Nephron progenitor cell (in vitro differentiated cells): ENCODE measurements around the gene MAP3K4.
A peak's percentile ranks its signal among the peaks of the same experiment; 100 is the strongest.

Experiments used
- DNase-seq: peaks from one replicate; pipeline ENCODE4 v3.0.0; 2021
- H3K27ac Mint-ChIP-seq: 2 replicates; pipeline ENCODE4 v1.8.0; 2021; ENCODE audit warnings: mild to moderate bottlenecking, moderate library complexity, mixed read lengths
- H3K27me3 Mint-ChIP-seq: 2 replicates; pipeline ENCODE4 v1.8.0; 2021; ENCODE audit warnings: mild to moderate bottlenecking, low read depth, mixed read lengths; ENCODE audit not compliant: poor library complexity
- H3K36me3 Mint-ChIP-seq: 2 replicates; pipeline ENCODE4 v1.8.0; 2021; ENCODE audit warnings: low read depth, mixed read lengths
- H3K4me1 Mint-ChIP-seq: 2 replicates; pipeline ENCODE4 v1.8.0; 2021; ENCODE audit warnings: mixed read lengths
- H3K4me3 Mint-ChIP-seq: 2 replicates; pipeline ENCODE4 v1.8.0; 2021; ENCODE audit warnings: mild to moderate bottlenecking, moderate library complexity, mixed read lengths
- H3K9me3 Mint-ChIP-seq: 2 replicates; pipeline ENCODE4 v1.8.0; 2021; ENCODE audit warnings: mild to moderate bottlenecking, moderate library complexity, mixed read lengths
- CTCF ChIP-seq: fragments of 200-600 bp; sonication (generic); IDR thresholded peaks from 2 replicates; pipeline ENCODE4 v1.5.0; 2021; ENCODE audit warnings: antibody characterized with exemption

Gene MAP3K4

GRCh38 chr6:161076181-161076677 is 84.7 kb downstream of the MAP3K4 start:
- no peak for DNase-seq
- no peaks in the 10 kb centered on the region for H3K9me3 Mint-ChIP-seq
- H3K36me3 Mint-ChIP-seq = peaks cover 20% of the 10 kb centered on the region

GRCh38 chr6:161079566-161080262 is 88.1 kb downstream of the MAP3K4 start:
- H3K4me3 Mint-ChIP-seq = no peak overlapping the region
- no peaks in the 10 kb centered on the region for H3K27me3 Mint-ChIP-seq
- no peak for TF ChIP-seq CTCF
- DNase-seq = no peak
- peak overlapping the region; percentile 9 for H3K27ac Mint-ChIP-seq
- H3K4me1 Mint-ChIP-seq = peaks cover 2% of the 10 kb centered on the region
- peaks cover 2% of the 10 kb centered on the region for H3K36me3 Mint-ChIP-seq
- H3K9me3 Mint-ChIP-seq = no peaks in the 10 kb centered on the region

More at GRCh38 chr6:161076181-161076677, 84.7 kb downstream of the MAP3K4 start:
- H3K4me1 Mint-ChIP-seq = peaks cover 12% of the 10 kb centered on the region
- H3K4me3 Mint-ChIP-seq = no peak overlapping the region
- H3K27ac Mint-ChIP-seq = no peak overlapping the region
- no peaks in the 10 kb centered on the region for H3K27me3 Mint-ChIP-seq
- TF ChIP-seq CTCF = no peak

GRCh38 chr6:161080263-161080970 is 88.8 kb downstream of the MAP3K4 start:
- DNase-seq = no peak
- no peak for TF ChIP-seq CTCF
- no peaks in the 10 kb centered on the region for H3K27me3 Mint-ChIP-seq
- H3K4me3 Mint-ChIP-seq = no peak overlapping the region
- no peaks in the 10 kb centered on the region for H3K9me3 Mint-ChIP-seq
- no peaks in the 10 kb centered on the region for H3K36me3 Mint-ChIP-seq
- no peak overlapping the region for H3K27ac Mint-ChIP-seq
- no peaks in the 10 kb centered on the region for H3K4me1 Mint-ChIP-seq

- no peaks in the 10 kb centered on the region for H3K4me1 Mint-ChIP-seq
- no peak overlapping the region for H3K27ac Mint-ChIP-seq
- no peak for DNase-seq
- no peak for TF ChIP-seq CTCF
- H3K4me3 Mint-ChIP-seq = no peak overlapping the region
- no peaks in the 10 kb centered on the region for H3K9me3 Mint-ChIP-seq
- H3K36me3 Mint-ChIP-seq = peaks cover 4% of the 10 kb centered on the region
- no peaks in the 10 kb centered on the region for H3K27me3 Mint-ChIP-seq
These were observed 90.6 kb downstream of the MAP3K4 start for GRCh38 chr6:161082215-161082614.

- TF ChIP-seq CTCF = no peak
- Mint-ChIP-seq H3K4me1 (no peaks in the 10 kb centered on the region), H3K9me3 (no peaks in the 10 kb centered on the region), H3K27ac (no peak overlapping the region), H3K27me3 (no peaks in the 10 kb centered on the region), H3K4me3 (no peak overlapping the region), H3K36me3 (peaks cover 27% of the 10 kb centered on the region)
- no peak for DNase-seq
These were observed 93.7 kb downstream of the MAP3K4 start for GRCh38 chr6:161085246-161085645.
